ENCODE results near the gene MAGEE1. TPM values are rescaled to one million over a fixed set of nuclear protein-coding genes. Genes with fewer than 3 reads are reported as not detected.
A peak's percentile ranks its signal among the peaks of the same experiment; 100 is the strongest.

Gene MAGEE1
- polyA plus RNA-seq, 1 donor (not counting 4 experiments of a cell fraction or from before 2014, with no cell fraction given) = 0.77 TPM

GRCh38 chrX:76453737-76454406, 26.4 kb downstream of the MAGEE1 start:
- H3K27ac ChIP-seq (ENCODE audit: control insufficient read depth, insufficient read depth, low read length) = no peak overlapping the region
- H3K79me2 ChIP-seq (ENCODE audit: control insufficient read depth, insufficient read depth, low read length) = no peaks in the 10 kb centered on the region
- DNase-seq (ENCODE audit: low read depth, low spot score) (no peak), FAIRE-seq (no peak)
- no peak overlapping the region for H3K4me2 ChIP-seq (ENCODE audit: control insufficient read depth, extremely low read depth, insufficient read depth, low read depth, low read length)
- no peak overlapping the region for H3K4me3 ChIP-seq (ENCODE audit: control insufficient read depth in 2 of 3, extremely low read depth in 1 of 3, insufficient read depth in 2 of 3, low read depth in 1 of 3, low read length in 3 of 3)
- H3K36me3 ChIP-seq (ENCODE audit: control insufficient read depth in 2 of 2, extremely low read depth in 1 of 2, insufficient read depth in 2 of 2, low read length in 2 of 2) = no peaks in the 10 kb centered on the region
- H3K9me3 ChIP-seq (ENCODE audit: control insufficient read depth, low read depth, low read length) = no peaks in the 10 kb centered on the region
- H3K9ac ChIP-seq (ENCODE audit: control insufficient read depth, extremely low read depth, insufficient read depth, low read length) = no peak overlapping the region
- H2AFZ ChIP-seq (ENCODE audit: control insufficient read depth, low read length) = no peak overlapping the region
- dilution Hi-C loops (cut with MboI; ENCODE audit: extremely low pct_ligation_motif_present, low sequenced_read_pairs) = no loop called here
- TF ChIP-seq EZH2 (IDR thresholded peaks at IDR 0.05; ENCODE audit: low read length) (no peak), CTCF (optimal IDR thresholded peaks at IDR 0.05 in 1 of 3, IDR thresholded peaks at IDR 0.05 in 1 of 3, conservative IDR thresholded peaks at IDR 0.05 in 1 of 3; ENCODE audit: extremely low read depth in 1 of 3, insufficient read depth in 2 of 3, low read length in 3 of 3) (no peak)
- H3K27me3 ChIP-seq (ENCODE audit: control insufficient read depth, extremely low read depth, insufficient read depth, low read length) = no peaks in the 10 kb centered on the region
- no peaks in the 10 kb centered on the region for H4K20me1 ChIP-seq (ENCODE audit: control insufficient read depth, extremely low read depth, insufficient read depth, low read length)
- no peaks in the 10 kb centered on the region for H3K4me1 ChIP-seq (ENCODE audit: control insufficient read depth, extremely low read depth, insufficient read depth, low read length)
- H3K9me1 ChIP-seq (ENCODE audit: control insufficient read depth, extremely low read depth, insufficient read depth, low read length) = no peaks in the 10 kb centered on the region

- DNase-seq (ENCODE audit: low read depth, low spot score) = no peak
- Histone ChIP-seq H3K27me3 (ENCODE audit: control insufficient read depth, extremely low read depth, insufficient read depth, low read length) (no peaks in the 10 kb centered on the region), H4K20me1 (ENCODE audit: control insufficient read depth, extremely low read depth, insufficient read depth, low read length) (no peaks in the 10 kb centered on the region), H3K36me3 (ENCODE audit: control insufficient read depth in 2 of 2, extremely low read depth in 1 of 2, insufficient read depth in 2 of 2, low read length in 2 of 2) (no peaks in the 10 kb centered on the region), H3K4me2 (ENCODE audit: control insufficient read depth, extremely low read depth, insufficient read depth, low read depth, low read length) (no peak overlapping the region), H2AFZ (ENCODE audit: control insufficient read depth, low read length) (no peak overlapping the region), H3K9me1 (ENCODE audit: control insufficient read depth, extremely low read depth, insufficient read depth, low read length) (no peaks in the 10 kb centered on the region), H3K9ac (ENCODE audit: control insufficient read depth, extremely low read depth, insufficient read depth, low read length) (no peak overlapping the region), H3K9me3 (ENCODE audit: control insufficient read depth, low read depth, low read length) (no peaks in the 10 kb centered on the region), H3K27ac (ENCODE audit: control insufficient read depth, insufficient read depth, low read length) (no peak overlapping the region), H3K4me3 (ENCODE audit: control insufficient read depth in 2 of 3, extremely low read depth in 1 of 3, insufficient read depth in 2 of 3, low read depth in 1 of 3, low read length in 3 of 3) (no peak overlapping the region), H3K79me2 (ENCODE audit: control insufficient read depth, insufficient read depth, low read length) (no peaks in the 10 kb centered on the region), H3K4me1 (ENCODE audit: control insufficient read depth, extremely low read depth, insufficient read depth, low read length) (no peaks in the 10 kb centered on the region)
- TF ChIP-seq EZH2 (IDR thresholded peaks at IDR 0.05; ENCODE audit: low read length) = no peak
- TF ChIP-seq CTCF (optimal IDR thresholded peaks at IDR 0.05 in 1 of 3, IDR thresholded peaks at IDR 0.05 in 1 of 3, conservative IDR thresholded peaks at IDR 0.05 in 1 of 3; ENCODE audit: extremely low read depth in 1 of 3, insufficient read depth in 2 of 3, low read length in 3 of 3) = peak; percentile 44 to 66 (median 53)
- dilution Hi-C loops (cut with MboI; ENCODE audit: extremely low pct_ligation_motif_present, low sequenced_read_pairs) = no loop called here
- peak; percentile 17 for FAIRE-seq
These were observed 27.0 kb downstream of the MAGEE1 start for GRCh38 chrX:76454456-76454927.
